HEK293 (cell line): ENCODE results near the gene SARNP.

Experiments used
- BCL6B ChIP-seq: fragments of 450-650 bp; formaldehyde crosslinking; IDR thresholded peaks from 2 replicates; pipeline ENCODE4 v1.5.1; 2017; ENCODE audit warnings: missing biosample characterization, missing genetic modification characterization
- SALL2 ChIP-seq: fragments of 450-650 bp; formaldehyde crosslinking; IDR thresholded peaks from 2 replicates; pipeline ENCODE4 v1.5.0; 2017; ENCODE audit warnings: missing biosample characterization, mild to moderate bottlenecking, missing genetic modification characterization, borderline replicate concordance
- ZNF274 ChIP-seq, 2 experiments: fragments of 200-500 bp in 1 of 2; fragments of 450-650 bp in 1 of 2; sonication (Bioruptor generic) in 1 of 2; formaldehyde crosslinking in 1 of 2; IDR thresholded peaks; 2 replicates each; pipeline versions ENCODE4 v1.5.1 to v1.6.1; 2014 to 2016; ENCODE audit warnings: borderline replicate concordance in 1 of 2, inconsistent platforms in 1 of 2, low read length in 1 of 2, missing biosample characterization in 1 of 2, missing genetic modification characterization in 1 of 2
- ZNF398 ChIP-seq: fragments of 450-650 bp; formaldehyde crosslinking; IDR thresholded peaks from 2 replicates; pipeline ENCODE4 v1.5.1; 2017; ENCODE audit warnings: missing biosample characterization, missing genetic modification characterization
- ZNF747 ChIP-seq: fragments of 450-650 bp; formaldehyde crosslinking; IDR thresholded peaks from 2 replicates; pipeline ENCODE4 v1.5.1; 2016; ENCODE audit warnings: missing biosample characterization, missing genetic modification characterization
- TF ChIP-seq, protein P1 (sequence below): sonication (generic); formaldehyde crosslinking; IDR thresholded peaks from 2 replicates; pipeline ENCODE4 v1.8.1; 2022; ENCODE audit warnings: mild to moderate bottlenecking, moderate library complexity, missing genetic modification reagents

- TF ChIP-seq SALL2 (tag by site-specific recombination) (no peak), ZNF398 (no peak), ZNF274 (IDR thresholded peaks at IDR 0.05; ENCODE audit: low read length) (no peak), ZNF274 (tag by site-specific recombination; IDR thresholded peaks at IDR 0.05; ENCODE audit: borderline replicate concordance) (no peak), BCL6B (tag by site-specific recombination) (no peak), ZNF747 (no peak)
- TF ChIP-seq, protein P1, sequence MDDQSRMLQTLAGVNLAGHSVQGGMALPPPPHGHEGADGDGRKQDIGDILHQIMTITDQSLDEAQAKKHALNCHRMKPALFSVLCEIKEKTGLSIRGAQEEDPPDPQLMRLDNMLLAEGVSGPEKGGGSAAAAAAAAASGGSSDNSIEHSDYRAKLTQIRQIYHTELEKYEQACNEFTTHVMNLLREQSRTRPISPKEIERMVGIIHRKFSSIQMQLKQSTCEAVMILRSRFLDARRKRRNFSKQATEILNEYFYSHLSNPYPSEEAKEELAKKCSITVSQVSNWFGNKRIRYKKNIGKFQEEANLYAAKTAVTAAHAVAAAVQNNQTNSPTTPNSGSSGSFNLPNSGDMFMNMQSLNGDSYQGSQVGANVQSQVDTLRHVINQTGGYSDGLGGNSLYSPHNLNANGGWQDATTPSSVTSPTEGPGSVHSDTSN (CRISPR knock-in tag): no peak
Measured at GRCh38 chr12:55723516-55724225, 93.9 kb downstream of the SARNP start.
